ENCODE results near the gene TRIM26. TPM values are rescaled to one million over a fixed set of nuclear protein-coding genes. Genes with fewer than 3 reads are reported as not detected.

Gene TRIM26
- total and polyA plus RNA-seq, 2 of the 13 experiments (the other 11 are each of a cell fraction or from before 2014, with no cell fraction given) = 27.1 to 38.7 TPM

GRCh38 chr6:30213667-30213956 lies 406 bp upstream of the TRIM26 start (continued):
- TF ChIP-seq POLR2AphosphoS2 (IDR thresholded peaks at IDR 0.05; ENCODE audit: low read depth, low read length) (no peak), POLR2G (IDR thresholded peaks at IDR 0.05; ENCODE audit: low read depth, low read length) (peak; percentile 5), ZNF234 (CRISPR knock-in tag; conservative IDR thresholded peaks at IDR 0.05) (no peak), SNAI1 (CRISPR knock-in tag; IDR thresholded peaks at IDR 0.05; ENCODE audit: borderline replicate concordance) (no peak), FOXA1 (IDR thresholded peaks at IDR 0.05) (no peak), FOXA1 (CRISPR knock-in tag; IDR thresholded peaks at IDR 0.05) (no peak), U2AF1 (optimal IDR thresholded peaks at IDR 0.05; ENCODE audit: low read depth, low read length) (no peak), HOXA5 (CRISPR knock-in tag; IDR thresholded peaks at IDR 0.05) (no peak), GLI4 (CRISPR knock-in tag; IDR thresholded peaks at IDR 0.05; ENCODE audit: borderline replicate concordance) (no peak), NFE2 (CRISPR knock-in tag; IDR thresholded peaks at IDR 0.05) (no peak), ZNF766 (CRISPR knock-in tag; IDR thresholded peaks at IDR 0.05; ENCODE audit: borderline replicate concordance) (no peak), STAT5B (CRISPR knock-in tag; IDR thresholded peaks at IDR 0.05) (no peak), TOE1 (CRISPR knock-in tag; IDR thresholded peaks at IDR 0.05) (no peak), ZNF264 (CRISPR knock-in tag; IDR thresholded peaks at IDR 0.05) (no peak), PHB2 (IDR thresholded peaks at IDR 0.05; ENCODE audit: partially characterized antibody) (no peak), PAX8 (CRISPR knock-in tag; IDR thresholded peaks at IDR 0.05; ENCODE audit: borderline replicate concordance) (peak; percentile 28; the same call in 1 of the 2 replicates), JDP2 (CRISPR knock-in tag; IDR thresholded peaks at IDR 0.05; ENCODE audit: borderline replicate concordance) (no peak), ZC3H13 (CRISPR knock-in tag; IDR thresholded peaks at IDR 0.05) (peak; percentile 67; the same call in 1 of the 2 replicates), ZNF564 (CRISPR knock-in tag; IDR thresholded peaks at IDR 0.05) (no peak), JUNB (CRISPR knock-in tag; IDR thresholded peaks at IDR 0.05; ENCODE audit: borderline replicate concordance) (peak; percentile 36; the same call in 1 of the 2 replicates), AFF4 (CRISPR knock-in tag; IDR thresholded peaks at IDR 0.05) (no peak), ZNF329 (CRISPR knock-in tag; IDR thresholded peaks at IDR 0.05; ENCODE audit: low read depth) (no peak), ZBTB8A (CRISPR knock-in tag; IDR thresholded peaks at IDR 0.05; ENCODE audit: borderline replicate concordance, low read depth) (no peak; the same call in none of the 2 replicates), MBNL3 (CRISPR knock-in tag; conservative IDR thresholded peaks at IDR 0.05) (0 out of 2 replicates have a peak, but pooled peaks have one; percentile 32), ZBTB20 (CRISPR knock-in tag; IDR thresholded peaks at IDR 0.05; ENCODE audit: borderline replicate concordance, low read depth) (no peak), ZBTB34 (CRISPR knock-in tag; IDR thresholded peaks at IDR 0.05) (0 out of 2 replicates have a peak, but pooled peaks have one; percentile 20), GATA4 (IDR thresholded peaks at IDR 0.05; ENCODE audit: borderline replicate concordance, low read depth) (no peak), RFX3 (CRISPR knock-in tag; IDR thresholded peaks at IDR 0.05) (no peak)
